ENCODE data around the gene IL13RA2.

IL13RA2 gene

GRCh38 chrX:114959729-114960128 lies 57.7 kb downstream of the IL13RA2 start:
- Mint-ChIP-seq H3K9me3 (no peaks in the 10 kb centered on the region), H3K27ac (no peak overlapping the region), H3K4me1 (ENCODE audit: low read depth) (no peaks in the 10 kb centered on the region), H3K36me3 (ENCODE audit: low read depth) (no peaks in the 10 kb centered on the region), H3K27me3 (peaks cover 9% of the 10 kb centered on the region), H3K4me3 (no peak overlapping the region)
- DNase-seq, result no peak
